Prostate gland (tissue), 2 donors: ENCODE data around the gene IL12RB2.

Source experiments
- POLR2A ChIP-seq: fragments of 450-650 bp; IDR thresholded peaks from one replicate; pipeline ENCODE4 v1.6.1; 2016; ENCODE audit warnings: antibody characterized with exemption, mild to moderate bottlenecking
- TF ChIP-seq, protein P1 (sequence below), 4 experiments: fragments of 200-600 bp in 2 of 4; fragments of 450-650 bp in 2 of 4; sonication (generic) in 2 of 4; IDR thresholded peaks; 1 replicate in 3 of 4; 2 replicates in 1 of 4; pipeline ENCODE4 v1.5.1; 2016 to 2019; ENCODE audit warnings: antibody characterized with exemption in 4 of 4, mild to moderate bottlenecking in 2 of 4, moderate library complexity in 2 of 4

DNA sequence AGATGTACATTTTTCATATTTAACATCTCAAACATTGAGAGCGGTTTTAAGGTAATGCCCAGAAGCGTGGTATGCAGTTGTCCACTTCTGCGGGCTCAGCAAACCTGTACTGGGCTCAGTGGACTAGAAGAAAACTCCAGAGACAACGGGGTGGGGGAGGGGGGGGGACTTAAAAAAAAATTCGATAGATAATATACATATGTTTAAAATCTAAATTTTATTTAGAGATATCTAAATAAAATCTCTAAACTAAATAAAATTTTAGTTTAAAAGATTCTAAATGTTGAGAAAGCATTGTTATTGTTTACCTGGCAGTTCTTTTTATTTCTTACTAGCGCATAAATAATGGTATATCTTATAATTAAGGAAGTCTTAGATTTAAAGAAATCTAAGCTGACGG lies 1.1 kb upstream of the IL12RB2 start:
- TF ChIP-seq, protein P1, sequence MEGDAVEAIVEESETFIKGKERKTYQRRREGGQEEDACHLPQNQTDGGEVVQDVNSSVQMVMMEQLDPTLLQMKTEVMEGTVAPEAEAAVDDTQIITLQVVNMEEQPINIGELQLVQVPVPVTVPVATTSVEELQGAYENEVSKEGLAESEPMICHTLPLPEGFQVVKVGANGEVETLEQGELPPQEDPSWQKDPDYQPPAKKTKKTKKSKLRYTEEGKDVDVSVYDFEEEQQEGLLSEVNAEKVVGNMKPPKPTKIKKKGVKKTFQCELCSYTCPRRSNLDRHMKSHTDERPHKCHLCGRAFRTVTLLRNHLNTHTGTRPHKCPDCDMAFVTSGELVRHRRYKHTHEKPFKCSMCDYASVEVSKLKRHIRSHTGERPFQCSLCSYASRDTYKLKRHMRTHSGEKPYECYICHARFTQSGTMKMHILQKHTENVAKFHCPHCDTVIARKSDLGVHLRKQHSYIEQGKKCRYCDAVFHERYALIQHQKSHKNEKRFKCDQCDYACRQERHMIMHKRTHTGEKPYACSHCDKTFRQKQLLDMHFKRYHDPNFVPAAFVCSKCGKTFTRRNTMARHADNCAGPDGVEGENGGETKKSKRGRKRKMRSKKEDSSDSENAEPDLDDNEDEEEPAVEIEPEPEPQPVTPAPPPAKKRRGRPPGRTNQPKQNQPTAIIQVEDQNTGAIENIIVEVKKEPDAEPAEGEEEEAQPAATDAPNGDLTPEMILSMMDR (IDR thresholded peaks at IDR 0.05): no peak
- no peak for TF ChIP-seq POLR2A
